Thyroid gland (tissue), 4 donors: ENCODE measurements around the gene TDRD9. TPM values are rescaled to one million over a fixed set of nuclear protein-coding genes. Genes with fewer than 3 reads are reported as not detected.

Experiments used
- DNase-seq, 2 donors: peaks; one replicate each; pipeline ENCODE4 v3.0.0-alpha.2; 2019
- H3K27ac ChIP-seq, 3 donors: fragments of 200-600 bp; sonication (generic); 1 replicate in 2 of 3; 2 replicates in 1 of 3; pipeline ENCODE4 v1.5.1; 2016 to 2019; ENCODE audit warnings: mild to moderate bottlenecking in 1 of 3, moderate library complexity in 1 of 3
- H3K27me3 ChIP-seq: fragments of 200-600 bp; sonication (generic); one replicate; pipeline ENCODE4 v1.5.1; 2019
- H3K36me3 ChIP-seq, 2 donors: fragments of 200-600 bp; sonication (generic); one replicate each; pipeline ENCODE4 v1.5.1; 2016 to 2019
- H3K4me1 ChIP-seq, 2 donors: fragments of 200-600 bp; sonication (generic); one replicate each; pipeline ENCODE4 v1.5.1; 2017 to 2019
- H3K4me3 ChIP-seq, 3 donors: fragments of 200-600 bp; sonication (generic); replicated peaks in 1 of 3; 1 replicate in 2 of 3; 2 replicates in 1 of 3; pipeline ENCODE4 v1.5.1; 2016; ENCODE audit warnings: mild to moderate bottlenecking in 1 of 3
- H3K9me3 ChIP-seq: fragments of 200-600 bp; sonication (generic); one replicate; pipeline ENCODE4 v1.5.1; 2017
- CTCF ChIP-seq, 6 experiments: fragments of 200-600 bp in 3 of 6; fragments of 450-650 bp in 3 of 6; sonication (generic) in 3 of 6; IDR thresholded peaks; one replicate each; pipeline ENCODE4 v1.5.1; 2016 to 2019; ENCODE audit warnings: antibody characterized with exemption in 6 of 6, mild to moderate bottlenecking in 2 of 6, inconsistent platforms in 1 of 6, moderate library complexity in 1 of 6
- POLR2A ChIP-seq, 2 donors: fragments of 450-650 bp; IDR thresholded peaks; one replicate each; pipeline ENCODE4 v1.6.1; 2017; ENCODE audit warnings: antibody characterized with exemption in 2 of 2, mild to moderate bottlenecking in 2 of 2, moderate library complexity in 1 of 2
- WGBS, 2 donors: methylation state at CpG; one replicate each; pipeline ENCODE4 v1.1.5; 2017; 5-methylcytosine and 5-hydroxymethylcytosine counted together
- intact Hi-C: fragments of 100-400 bp; cut with DNase I; formaldehyde crosslinking; loops from one replicate; pipeline ENCODE4 v1.15.1; 2023
- total RNA-seq, 4 donors: library from RNA; depleted of rRNA; stranded (reverse); fragments of >200 nt; gene quantifications; one replicate each; pipeline ENCODE4 v1.2.3, GENCODE V29; 2016

TDRD9 gene
- total RNA-seq, 4 donors from 2014 or later, result 27.4 to 85.1 (median 50.0) TPM

- H3K36me3 ChIP-seq, result no peaks in the 10 kb centered on the region
- no peaks in the 10 kb centered on the region for H3K9me3 ChIP-seq
- WGBS, 2 donors, result 72 to 84% methylated on average over 16 of the region's 26 CpGs
- peaks cover 4 to 11% of the 10 kb centered on the region in 2 donors for H3K4me1 ChIP-seq
- intact Hi-C loops, result no loop called here
- no peak overlapping the region for H3K27ac ChIP-seq
- no peaks in the 10 kb centered on the region for H3K27me3 ChIP-seq
- TF ChIP-seq POLR2A (IDR thresholded peaks at IDR 0.05) (no peak), CTCF (IDR thresholded peaks at IDR 0.05) (no peak)
- no peak for DNase-seq
- no peak overlapping the region for H3K4me3 ChIP-seq
These were observed 163.0 kb downstream of the TDRD9 start for GRCh38 chr14:104091061-104091926.

GRCh38 chr14:104091927-104092771, 163.9 kb downstream of the TDRD9 start:
- Histone ChIP-seq H3K4me1 (peaks cover 4 to 7% of the 10 kb centered on the region in 2 donors), H3K4me3 (no peak overlapping the region), H3K9me3 (no peaks in the 10 kb centered on the region), H3K36me3 (no peaks in the 10 kb centered on the region), H3K27ac (no peak overlapping the region), H3K27me3 (no peaks in the 10 kb centered on the region)
- TF ChIP-seq POLR2A (IDR thresholded peaks at IDR 0.05), result no peak
- no peak for TF ChIP-seq CTCF (IDR thresholded peaks at IDR 0.05)
- intact Hi-C loops, result no loop called here
- 79 to 86% methylated on average over 6 to 14 of the region's 23 CpGs for WGBS, 2 donors
- DNase-seq, result no peak

GRCh38 chr14:104092931-104093365, 164.7 kb downstream of the TDRD9 start:
- WGBS, 2 donors, result 95% methylated on average over 4 of the region's 11 CpGs; no CpG with 5 or more reads in 1 of the 2 donors
- no peaks in the 10 kb centered on the region for H3K36me3 ChIP-seq
- no peak overlapping the region for H3K27ac ChIP-seq
- no peak for DNase-seq
- no peaks in the 10 kb centered on the region for H3K27me3 ChIP-seq
- TF ChIP-seq POLR2A (IDR thresholded peaks at IDR 0.05), result no peak
- TF ChIP-seq CTCF (IDR thresholded peaks at IDR 0.05), result no peak
- H3K4me1 ChIP-seq, result peaks cover 4 to 7% of the 10 kb centered on the region in 2 donors
- H3K9me3 ChIP-seq, result no peaks in the 10 kb centered on the region
- intact Hi-C loops, result no loop called here
- H3K4me3 ChIP-seq, result no peak overlapping the region

GRCh38 chr14:104093366-104094055, 165.3 kb downstream of the TDRD9 start:
- no peak overlapping the region for H3K27ac ChIP-seq
- H3K4me1 ChIP-seq, result peaks cover 4 to 7% of the 10 kb centered on the region in 2 donors
- WGBS, 2 donors, result 63 to 67% methylated on average over 16 of the region's 18 CpGs
- no peak overlapping the region for H3K4me3 ChIP-seq
- H3K36me3 ChIP-seq, result no peaks in the 10 kb centered on the region
- H3K27me3 ChIP-seq, result no peaks in the 10 kb centered on the region
- DNase-seq, result no peak
- intact Hi-C loops, result no loop called here
- TF ChIP-seq POLR2A (IDR thresholded peaks at IDR 0.05) (no peak), CTCF (IDR thresholded peaks at IDR 0.05) (no peak)
- H3K9me3 ChIP-seq, result no peaks in the 10 kb centered on the region
